GM12892 (cell line): ENCODE measurements around the gene SLC7A10.

Experiments
- POLR2A ChIP-seq: IDR thresholded peaks from 2 replicates; pipeline ENCODE4 v1.6.1; 2011; ENCODE audit warnings: low read depth, low read length, control low read depth
- POLR2AphosphoS5 ChIP-seq: IDR thresholded peaks from 2 replicates; pipeline ENCODE4 v1.6.1; 2011; ENCODE audit warnings: low read depth, low read length, control low read depth
- TAF1 ChIP-seq: IDR thresholded peaks from 2 replicates; pipeline ENCODE4 v1.6.1; 2011; ENCODE audit warnings: low read depth, mild to moderate bottlenecking, control low read depth, low read length, borderline replicate concordance

DNA sequence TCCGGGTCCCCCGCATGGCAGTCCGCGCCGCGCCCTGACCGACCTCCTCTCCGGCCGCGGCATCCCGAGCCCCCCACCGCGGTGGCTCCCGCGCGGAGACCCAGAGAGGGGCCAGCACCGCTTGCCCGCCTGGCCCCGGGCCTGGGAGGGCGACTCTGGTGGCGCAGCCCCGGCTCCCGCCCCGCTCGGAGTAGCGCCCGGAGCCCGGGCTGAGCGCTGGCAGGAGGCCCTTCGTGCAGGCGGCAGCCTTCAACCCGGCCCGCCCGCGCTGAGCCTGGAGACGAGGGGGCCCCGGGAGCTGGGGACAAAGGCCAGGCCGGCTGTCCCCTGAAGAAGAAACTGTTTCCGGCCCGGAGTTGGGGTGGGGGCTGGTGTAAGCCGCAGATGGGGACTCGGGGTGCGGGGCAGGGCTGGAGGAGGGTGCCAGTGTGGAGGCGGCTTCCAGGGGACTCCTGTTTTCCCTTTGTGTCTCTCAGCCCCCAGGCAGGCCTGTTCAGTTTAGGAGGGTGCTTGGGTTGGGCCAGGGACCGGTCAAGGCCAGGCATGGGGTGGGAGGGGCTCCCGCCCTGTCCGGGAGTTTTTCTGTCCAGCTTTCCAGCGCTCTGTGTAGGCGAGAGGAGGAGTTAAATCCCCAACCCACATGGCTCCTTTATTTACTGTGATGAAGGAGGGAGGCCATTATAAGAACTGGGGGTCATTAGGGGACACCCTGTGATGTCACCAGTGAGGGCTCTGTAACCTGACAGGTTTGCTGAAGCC lies 30.6 kb downstream of the SLC7A10 start:
- no peak for TF ChIP-seq TAF1
- TF ChIP-seq POLR2A = no peak
- no peak for TF ChIP-seq POLR2AphosphoS5
